ENCODE data around the gene RAI14.

GRCh38 chr5:34804913-34805312 is 148.8 kb downstream of the RAI14 start:
- TF ChIP-seq CTCF (IDR thresholded peaks at IDR 0.05; ENCODE audit: low read depth, low read length, poor library complexity, severe bottlenecking) (no peak), EZH2phosphoT487 (IDR thresholded peaks at IDR 0.05; ENCODE audit: borderline replicate concordance, low read length) (no peak)
